CD4-positive, alpha-beta memory T cell (primary cell): ENCODE measurements around the gene TNRC6C. TPM values are rescaled to one million over a fixed set of nuclear protein-coding genes. Genes with fewer than 3 reads are reported as not detected.

ENCODE experiments used
- CTCF ChIA-PET: fragments of 350-600 bp; sonication (Branson Sonifier 250); formaldehyde crosslinking; loops from one replicate; lab custom pipeline; 2021; ENCODE audit warnings: inconsistent platforms; ENCODE audit not compliant: partially characterized antibody; lab: Charles Lee
- POLR2A ChIA-PET: fragments of 350-600 bp; sonication (Branson Sonifier 250); formaldehyde crosslinking; loops from one replicate; lab custom pipeline; 2021; ENCODE audit not compliant: partially characterized antibody; lab: Charles Lee
- DNase-seq, 5 donors: peaks; one replicate each; pipeline versions ENCODE4 v3.0.0 to v3.0.0-alpha.2; 2020 to 2022; ENCODE audit warnings: mixed read lengths in 1 of 5
- H3K27ac ChIP-seq: one replicate; pipeline ENCODE4 v1.7.0; 2013; ENCODE audit warnings: low read depth, low read length
- H3K27me3 ChIP-seq: 2 replicates; pipeline ENCODE4 v1.7.0; 2013; ENCODE audit warnings: mild to moderate bottlenecking, low read length, moderate library complexity; ENCODE audit not compliant: insufficient read depth
- H3K36me3 ChIP-seq: 2 replicates; pipeline ENCODE4 v1.7.0; 2013; ENCODE audit warnings: mild to moderate bottlenecking, low read length, moderate library complexity; ENCODE audit not compliant: insufficient read depth
- H3K4me1 ChIP-seq: 2 replicates; pipeline ENCODE4 v1.7.0; 2013; ENCODE audit warnings: mild to moderate bottlenecking, low read length, moderate library complexity; ENCODE audit not compliant: insufficient read depth
- H3K4me3 ChIP-seq, 2 donors: one replicate each; pipeline ENCODE4 v1.7.0; 2013; ENCODE audit warnings: low read length in 2 of 2, mild to moderate bottlenecking in 1 of 2
- H3K9me3 ChIP-seq, 2 donors: one replicate each; pipeline ENCODE4 v1.7.0; 2013; ENCODE audit warnings: low read length in 2 of 2, control low read depth in 1 of 2; ENCODE audit not compliant: control insufficient read depth in 1 of 2
- H3K27ac Mint-ChIP-seq, 7 donors: one replicate each; pipeline ENCODE4 v1.8.0; 2020 to 2021; ENCODE audit warnings: mixed read lengths in 7 of 7, mild to moderate bottlenecking in 6 of 7, inconsistent platforms in 3 of 7, moderate library complexity in 3 of 7
- H3K27me3 Mint-ChIP-seq, 2 donors: one replicate each; pipeline ENCODE4 v1.8.0; 2020 to 2021; ENCODE audit warnings: mixed read lengths in 2 of 2
- H3K36me3 Mint-ChIP-seq, 2 donors: one replicate each; pipeline ENCODE4 v1.8.0; 2020 to 2021; ENCODE audit warnings: mixed read lengths in 2 of 2, inconsistent platforms in 1 of 2, mild to moderate bottlenecking in 1 of 2
- H3K4me1 Mint-ChIP-seq, 4 donors: one replicate each; pipeline ENCODE4 v1.8.0; 2020 to 2021; ENCODE audit warnings: mixed read lengths in 4 of 4, mild to moderate bottlenecking in 1 of 4
- H3K4me3 Mint-ChIP-seq, 8 donors: one replicate each; pipeline ENCODE4 v1.8.0; 2020 to 2021; ENCODE audit warnings: mixed read lengths in 8 of 8, mild to moderate bottlenecking in 7 of 8, moderate library complexity in 6 of 8, inconsistent platforms in 3 of 8
- H3K9me3 Mint-ChIP-seq, 8 donors: one replicate each; pipeline ENCODE4 v1.8.0; 2020 to 2021; ENCODE audit warnings: mixed read lengths in 8 of 8, mild to moderate bottlenecking in 5 of 8, inconsistent platforms in 3 of 8, moderate library complexity in 1 of 8
- intact Hi-C: fragments of 100-400 bp; cut with micrococcal nuclease; formaldehyde crosslinking; loops from one replicate; pipeline ENCODE4 v1.15.1; 2023
- polyA plus RNA-seq, 2 donors: library from polyadenylated mRNA; unstranded; fragments of 300-500 nt; fragmentation: Illumina TruSeq; gene quantifications; one replicate each; pipeline ENCODE4 v1.2.3, GENCODE V29; 2021
- total RNA-seq, 2 experiments: library from RNA; stranded (reverse); gene quantifications; one replicate each; pipeline ENCODE4 v1.2.3, GENCODE V29; 2021

TNRC6C gene
- total and polyA plus RNA-seq, 4 experiments from 2014 or later, result 1.3 to 112 (median 57.0) TPM

- Mint-ChIP-seq H3K27me3 (no peaks in the 10 kb centered on the region), H3K4me1 (peaks cover 35 to 89% (median 57%) of the 10 kb centered on the region in 4 donors), H3K4me3 (peak overlapping the region; percentile 53 to 98 (median 94)), H3K9me3 (peaks cover 0 to 2% (median 0%) of the 10 kb centered on the region in 8 donors), H3K27ac (peak overlapping the region in 4 of 7 donors; percentile 8 to 95 (median 76)), H3K36me3 (peaks cover 31 to 58% of the 10 kb centered on the region in 2 donors)
- Histone ChIP-seq H3K36me3 (peaks cover 48% of the 10 kb centered on the region), H3K27ac (peak overlapping the region; percentile 81), H3K27me3 (no peaks in the 10 kb centered on the region), H3K9me3 (no peaks in the 10 kb centered on the region), H3K4me1 (peaks cover 83% of the 10 kb centered on the region), H3K4me3 (peak overlapping the region; percentile 42 to 97)
- ChIA-PET CTCF (interaction anchor here (0.7 to 11.0 kb wide), 6 partner anchors 9 to 51 kb away, joined by 3 to 121 read pairs (median 3); no protein-coding TSS in a partner anchor), POLR2A (interaction anchor here (0.9 to 26.7 kb wide), 11 partner anchors 11 to 680 kb away, joined by 3 to 1172 read pairs (median 3); partner anchors contain the start of genes C17orf99, SYNGR2, TMC6 and TMC8)
- DNase-seq, result peak in 3 of 5 donors; percentile 41 to 51 (median 45)
- intact Hi-C loops, result loop anchor here (5.0 kb wide), 1 partner anchor 673 kb away; no protein-coding TSS in a partner anchor
Observed at GRCh38 chr17:78125138-78125913, 166.8 kb downstream of the TNRC6C start.

GRCh38 chr17:78125976-78126894, 167.7 kb downstream of the TNRC6C start:
- CTCF ChIA-PET, result interaction anchor here (1.1 to 11.0 kb wide), 4 partner anchors 10 to 50 kb away, joined by 3 to 121 read pairs (median 16); no protein-coding TSS in a partner anchor
- H3K4me1 Mint-ChIP-seq, result peaks cover 28 to 88% (median 48%) of the 10 kb centered on the region in 4 donors
- H3K4me1 ChIP-seq, result peaks cover 76% of the 10 kb centered on the region
- POLR2A ChIA-PET, result interaction anchor here (0.6 to 26.7 kb wide), 15 partner anchors 2 to 681 kb away, joined by 3 to 1172 read pairs (median 5); partner anchors contain the start of genes C17orf99, SYNGR2, TMC6 and TMC8
- no peaks in the 10 kb centered on the region for H3K27me3 ChIP-seq
- peaks cover 32 to 62% of the 10 kb centered on the region in 2 donors for H3K36me3 Mint-ChIP-seq
- H3K27ac ChIP-seq, result peak overlapping the region; percentile 81
- peak overlapping the region; percentile 72 to 95 (median 84) for H3K27ac Mint-ChIP-seq
- peaks cover 43% of the 10 kb centered on the region for H3K36me3 ChIP-seq
- peak in 1 of 5 donors; percentile 33 for DNase-seq
- intact Hi-C loops, result loop anchor here (5.0 kb wide), 1 partner anchor 674 kb away; no protein-coding TSS in a partner anchor
- peak overlapping the region; percentile 78 to 97 for H3K4me3 ChIP-seq
- H3K9me3 Mint-ChIP-seq, result peaks cover 0 to 9% (median 0%) of the 10 kb centered on the region in 8 donors
- H3K4me3 Mint-ChIP-seq, result peak overlapping the region; percentile 90 to 98 (median 95)
- no peaks in the 10 kb centered on the region for H3K27me3 Mint-ChIP-seq
- H3K9me3 ChIP-seq, result no peaks in the 10 kb centered on the region

- Histone ChIP-seq H3K36me3 (peaks cover 42% of the 10 kb centered on the region), H3K27ac (peak overlapping the region; percentile 81), H3K4me3 (peak overlapping the region; percentile 78 to 97), H3K27me3 (no peaks in the 10 kb centered on the region), H3K4me1 (peaks cover 69% of the 10 kb centered on the region), H3K9me3 (no peaks in the 10 kb centered on the region)
- Mint-ChIP-seq H3K4me3 (peak overlapping the region; percentile 90 to 98 (median 95)), H3K27ac (peak overlapping the region; percentile 84 to 95 (median 89)), H3K9me3 (peaks cover 0 to 9% (median 0%) of the 10 kb centered on the region in 8 donors), H3K36me3 (peaks cover 28 to 56% of the 10 kb centered on the region in 2 donors), H3K27me3 (no peaks in the 10 kb centered on the region), H3K4me1 (peaks cover 26 to 81% (median 43%) of the 10 kb centered on the region in 4 donors)
- no peak for DNase-seq
- CTCF ChIA-PET, result interaction anchor here (1.1 to 11.0 kb wide), 4 partner anchors 9 to 50 kb away, joined by 3 to 121 read pairs (median 16); no protein-coding TSS in a partner anchor
- POLR2A ChIA-PET, result interaction anchor here (0.6 to 26.7 kb wide), 15 partner anchors 2 to 659 kb away, joined by 3 to 1172 read pairs (median 6); partner anchors contain the start of genes C17orf99, SYNGR2, TK1 and TMC6
- intact Hi-C loops, result loop anchor here (5.0 kb wide), 1 partner anchor 675 kb away; no protein-coding TSS in a partner anchor
Observed at GRCh38 chr17:78126895-78127238, 168.4 kb downstream of the TNRC6C start.

GRCh38 chr17:78127239-78127887, 168.9 kb downstream of the TNRC6C start:
- no peaks in the 10 kb centered on the region for H3K9me3 ChIP-seq
- peak overlapping the region; percentile 78 to 97 for H3K4me3 ChIP-seq
- H3K4me1 ChIP-seq, result peaks cover 65% of the 10 kb centered on the region
- no peaks in the 10 kb centered on the region for H3K27me3 ChIP-seq
- H3K36me3 ChIP-seq, result peaks cover 42% of the 10 kb centered on the region
- Mint-ChIP-seq H3K27me3 (no peaks in the 10 kb centered on the region), H3K4me1 (peaks cover 25 to 78% (median 39%) of the 10 kb centered on the region in 4 donors), H3K27ac (peak overlapping the region; percentile 87 to 95 (median 90)), H3K36me3 (peaks cover 28 to 52% of the 10 kb centered on the region in 2 donors), H3K9me3 (peaks cover 0 to 12% (median 0%) of the 10 kb centered on the region in 8 donors), H3K4me3 (peak overlapping the region; percentile 90 to 98 (median 95))
- POLR2A ChIA-PET, result interaction anchor here (0.6 to 26.7 kb wide), 19 partner anchors 3 to 682 kb away, joined by 3 to 1172 read pairs (median 5); partner anchors contain the start of genes C17orf99, SYNGR2, TK1 and TMC6
- CTCF ChIA-PET, result interaction anchor here (1.1 to 11.0 kb wide), 5 partner anchors 9 to 57 kb away, joined by 3 to 121 read pairs (median 3); no protein-coding TSS in a partner anchor
- intact Hi-C loops, result loop anchor here (5.0 kb wide), 1 partner anchor 675 kb away; no protein-coding TSS in a partner anchor
- DNase-seq, result peak; percentile 67 to 83 (median 73)
- peak overlapping the region; percentile 81 for H3K27ac ChIP-seq

DNA sequence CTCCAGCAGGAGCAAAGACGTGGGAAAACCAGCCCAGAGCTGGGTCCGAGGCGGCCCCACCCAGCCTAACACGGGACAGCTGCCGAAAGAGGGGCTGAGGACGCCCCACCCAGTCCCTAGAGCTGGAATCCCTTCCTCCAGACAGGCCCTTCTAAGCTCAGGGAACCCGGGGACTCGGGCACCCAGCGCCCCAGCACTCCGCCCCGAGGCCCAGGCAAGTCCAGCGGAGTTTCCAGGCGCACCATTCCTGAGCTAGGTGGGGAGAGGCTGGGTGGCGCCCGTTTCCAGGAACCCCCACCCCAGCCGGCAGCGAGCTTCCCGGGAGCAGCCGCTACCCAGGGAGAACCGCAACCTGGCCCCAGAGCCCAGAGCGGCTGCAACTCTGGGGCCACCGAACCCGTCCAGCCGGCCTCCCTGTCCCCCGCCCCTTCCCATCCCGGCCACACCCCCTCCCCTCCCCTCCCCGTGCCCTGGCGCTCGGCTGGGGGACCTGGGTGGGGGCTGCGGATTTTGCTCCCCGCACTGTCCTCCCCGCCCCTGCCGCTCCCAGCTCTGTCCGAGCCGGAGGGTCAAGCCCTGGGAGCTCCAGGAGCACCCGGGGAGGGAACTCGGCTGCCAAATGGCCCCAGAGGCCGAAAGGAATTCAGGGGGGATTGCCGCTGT, 169.5 kb downstream of the TNRC6C start:
- no peaks in the 10 kb centered on the region for H3K27me3 Mint-ChIP-seq
- Histone ChIP-seq H3K4me1 (peaks cover 64% of the 10 kb centered on the region), H3K27ac (peak overlapping the region; percentile 81), H3K9me3 (no peaks in the 10 kb centered on the region), H3K36me3 (peaks cover 42% of the 10 kb centered on the region), H3K4me3 (peak overlapping the region; percentile 78 to 97), H3K27me3 (no peaks in the 10 kb centered on the region)
- peak overlapping the region; percentile 90 to 98 (median 95) for H3K4me3 Mint-ChIP-seq
- ChIA-PET CTCF (interaction anchor here (1.1 to 11.0 kb wide), 4 partner anchors 8 to 57 kb away, joined by 3 to 121 read pairs (median 16); no protein-coding TSS in a partner anchor), POLR2A (interaction anchor here (0.7 to 26.7 kb wide), 18 partner anchors 4 to 683 kb away, joined by 3 to 1172 read pairs (median 6); partner anchors contain the start of genes C17orf99, SYNGR2, TK1 and TMC6)
- peak overlapping the region; percentile 87 to 95 (median 90) for H3K27ac Mint-ChIP-seq
- intact Hi-C loops, result loop anchor here (5.0 kb wide), 1 partner anchor 676 kb away; no protein-coding TSS in a partner anchor
- peaks cover 19 to 78% (median 37%) of the 10 kb centered on the region in 4 donors for H3K4me1 Mint-ChIP-seq
- H3K9me3 Mint-ChIP-seq, result peaks cover 0 to 12% (median 0%) of the 10 kb centered on the region in 8 donors
- no peak for DNase-seq
- peaks cover 26 to 51% of the 10 kb centered on the region in 2 donors for H3K36me3 Mint-ChIP-seq
